Endothelial cell of umbilical vein (primary cell): Measurements from ENCODE around the gene SETD3.

Experiments used
- EZH2 ChIP-seq: IDR thresholded peaks from 2 replicates; pipeline ENCODE4 v1.6.1; 2012; ENCODE audit warnings: borderline replicate concordance, low read depth, mild to moderate bottlenecking, moderate library complexity, low read length, inconsistent platforms; ENCODE audit not compliant: severe bottlenecking
- FOS ChIP-seq: IDR thresholded peaks from 2 replicates; pipeline ENCODE4 v1.6.1; 2011; ENCODE audit warnings: mild to moderate bottlenecking, low read length, moderate library complexity, borderline replicate concordance; ENCODE audit not compliant: insufficient read depth
- GATA2 ChIP-seq: IDR thresholded peaks from 2 replicates; pipeline ENCODE4 v1.7.0; 2011; ENCODE audit warnings: low read depth, mild to moderate bottlenecking, moderate library complexity, mixed read lengths, low read length; ENCODE audit not compliant: insufficient read length, insufficient read depth
- POLR2A ChIP-seq: IDR thresholded peaks from 2 replicates; pipeline ENCODE4 v1.6.1; 2012; ENCODE audit warnings: low read depth, mild to moderate bottlenecking, control low read depth, low read length
- POLR2AphosphoS5 ChIP-seq: IDR thresholded peaks from 2 replicates; pipeline ENCODE4 v1.6.1; 2012; ENCODE audit warnings: low read depth, mild to moderate bottlenecking, control low read depth, low read length, moderate library complexity; ENCODE audit not compliant: insufficient read depth
- TF ChIP-seq, protein P1 (sequence below), 2 donors: IDR thresholded peaks; 1 replicate in 1 of 2; 2 replicates in 1 of 2; pipeline ENCODE4 v1.5.1; 2011; ENCODE audit warnings: low read length in 2 of 2, mild to moderate bottlenecking in 2 of 2, moderate library complexity in 2 of 2, control low read depth in 1 of 2, inconsistent platforms in 1 of 2, low read depth in 1 of 2; ENCODE audit not compliant: insufficient read depth in 1 of 2; ENCODE audit errors: extremely low read depth in 1 of 2
- TF ChIP-seq, protein P2 (sequence below): IDR thresholded peaks from 2 replicates; pipeline ENCODE4 v1.6.1; 2011; ENCODE audit not compliant: insufficient read depth, insufficient read length

DNA sequence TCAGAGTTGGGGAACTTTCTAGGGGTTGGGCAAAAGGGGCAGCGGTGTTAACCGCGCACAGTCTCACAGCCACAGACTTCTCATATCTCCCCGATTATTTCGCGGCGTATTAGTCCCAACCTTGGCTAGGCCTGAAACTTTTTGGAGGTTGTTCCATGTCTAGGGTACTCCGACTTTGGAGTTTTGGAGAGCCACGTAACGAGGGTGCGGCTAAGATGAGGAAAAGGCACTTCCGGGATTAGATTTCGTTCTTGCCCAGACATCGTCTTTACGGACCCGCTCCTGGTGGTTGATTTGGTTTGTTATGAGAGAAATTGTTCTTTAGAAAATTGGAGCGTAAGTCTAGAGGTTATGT is 1.1 kb upstream of the SETD3 start:
- TF ChIP-seq, protein P1, sequence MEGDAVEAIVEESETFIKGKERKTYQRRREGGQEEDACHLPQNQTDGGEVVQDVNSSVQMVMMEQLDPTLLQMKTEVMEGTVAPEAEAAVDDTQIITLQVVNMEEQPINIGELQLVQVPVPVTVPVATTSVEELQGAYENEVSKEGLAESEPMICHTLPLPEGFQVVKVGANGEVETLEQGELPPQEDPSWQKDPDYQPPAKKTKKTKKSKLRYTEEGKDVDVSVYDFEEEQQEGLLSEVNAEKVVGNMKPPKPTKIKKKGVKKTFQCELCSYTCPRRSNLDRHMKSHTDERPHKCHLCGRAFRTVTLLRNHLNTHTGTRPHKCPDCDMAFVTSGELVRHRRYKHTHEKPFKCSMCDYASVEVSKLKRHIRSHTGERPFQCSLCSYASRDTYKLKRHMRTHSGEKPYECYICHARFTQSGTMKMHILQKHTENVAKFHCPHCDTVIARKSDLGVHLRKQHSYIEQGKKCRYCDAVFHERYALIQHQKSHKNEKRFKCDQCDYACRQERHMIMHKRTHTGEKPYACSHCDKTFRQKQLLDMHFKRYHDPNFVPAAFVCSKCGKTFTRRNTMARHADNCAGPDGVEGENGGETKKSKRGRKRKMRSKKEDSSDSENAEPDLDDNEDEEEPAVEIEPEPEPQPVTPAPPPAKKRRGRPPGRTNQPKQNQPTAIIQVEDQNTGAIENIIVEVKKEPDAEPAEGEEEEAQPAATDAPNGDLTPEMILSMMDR (IDR thresholded peaks at IDR 0.05; ENCODE audit: extremely low read depth in 1 of 2, insufficient read depth in 1 of 2, low read depth in 1 of 2, low read length in 2 of 2), result no peak
- TF ChIP-seq POLR2AphosphoS5 (no peak), POLR2A (no peak), EZH2 (no peak), GATA2 (no peak), FOS (no peak)
- TF ChIP-seq, protein P2, sequence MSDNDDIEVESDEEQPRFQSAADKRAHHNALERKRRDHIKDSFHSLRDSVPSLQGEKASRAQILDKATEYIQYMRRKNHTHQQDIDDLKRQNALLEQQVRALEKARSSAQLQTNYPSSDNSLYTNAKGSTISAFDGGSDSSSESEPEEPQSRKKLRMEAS, result no peak
